WI38 (cell line): ENCODE measurements around the gene HOXB6.

Experiments used
- H3K4me3 ChIP-seq: 2 replicates; pipeline ENCODE4 v1.5.1; 2011; ENCODE audit warnings: low read depth, mild to moderate bottlenecking, control low read depth, low read length
- TF ChIP-seq, protein P1 (sequence below): IDR thresholded peaks from 2 replicates; pipeline ENCODE4 v1.5.1; 2012; ENCODE audit warnings: low read depth, mild to moderate bottlenecking, control low read depth, low read length

HOXB6 gene

DNA sequence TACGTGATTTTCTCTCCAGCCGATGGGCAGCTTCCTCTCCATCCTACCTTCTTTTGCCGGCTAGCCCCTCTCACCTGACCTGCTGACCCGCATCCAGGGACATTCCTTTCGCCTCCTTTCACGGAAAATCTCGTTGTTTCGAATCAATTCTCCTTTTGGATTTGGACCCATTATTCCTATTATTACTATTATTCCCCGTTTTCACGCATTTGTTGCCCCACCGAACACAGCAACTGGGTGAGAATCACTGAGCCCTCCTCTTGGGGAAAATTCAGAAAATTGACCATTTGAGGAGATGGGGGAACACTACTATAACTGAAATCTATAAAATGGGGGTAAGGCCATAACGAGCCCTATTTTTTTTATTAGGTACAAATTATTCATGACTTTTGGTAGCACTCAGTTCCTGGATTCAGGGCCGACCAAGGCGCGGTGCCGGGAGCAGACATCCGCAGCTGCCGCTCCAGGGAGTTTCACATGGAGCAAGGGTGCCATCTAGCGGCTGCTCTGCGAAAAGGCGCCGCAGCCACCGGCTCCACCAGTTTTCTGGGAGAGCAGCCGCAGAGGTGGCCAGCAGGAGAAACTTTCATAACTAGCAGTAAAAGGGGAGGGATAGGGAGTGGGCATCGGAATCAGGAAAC is 13.6 kb upstream of the HOXB6 start:
- no peak overlapping the region for H3K4me3 ChIP-seq
- TF ChIP-seq, protein P1, sequence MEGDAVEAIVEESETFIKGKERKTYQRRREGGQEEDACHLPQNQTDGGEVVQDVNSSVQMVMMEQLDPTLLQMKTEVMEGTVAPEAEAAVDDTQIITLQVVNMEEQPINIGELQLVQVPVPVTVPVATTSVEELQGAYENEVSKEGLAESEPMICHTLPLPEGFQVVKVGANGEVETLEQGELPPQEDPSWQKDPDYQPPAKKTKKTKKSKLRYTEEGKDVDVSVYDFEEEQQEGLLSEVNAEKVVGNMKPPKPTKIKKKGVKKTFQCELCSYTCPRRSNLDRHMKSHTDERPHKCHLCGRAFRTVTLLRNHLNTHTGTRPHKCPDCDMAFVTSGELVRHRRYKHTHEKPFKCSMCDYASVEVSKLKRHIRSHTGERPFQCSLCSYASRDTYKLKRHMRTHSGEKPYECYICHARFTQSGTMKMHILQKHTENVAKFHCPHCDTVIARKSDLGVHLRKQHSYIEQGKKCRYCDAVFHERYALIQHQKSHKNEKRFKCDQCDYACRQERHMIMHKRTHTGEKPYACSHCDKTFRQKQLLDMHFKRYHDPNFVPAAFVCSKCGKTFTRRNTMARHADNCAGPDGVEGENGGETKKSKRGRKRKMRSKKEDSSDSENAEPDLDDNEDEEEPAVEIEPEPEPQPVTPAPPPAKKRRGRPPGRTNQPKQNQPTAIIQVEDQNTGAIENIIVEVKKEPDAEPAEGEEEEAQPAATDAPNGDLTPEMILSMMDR = peak; percentile 90

DNA sequence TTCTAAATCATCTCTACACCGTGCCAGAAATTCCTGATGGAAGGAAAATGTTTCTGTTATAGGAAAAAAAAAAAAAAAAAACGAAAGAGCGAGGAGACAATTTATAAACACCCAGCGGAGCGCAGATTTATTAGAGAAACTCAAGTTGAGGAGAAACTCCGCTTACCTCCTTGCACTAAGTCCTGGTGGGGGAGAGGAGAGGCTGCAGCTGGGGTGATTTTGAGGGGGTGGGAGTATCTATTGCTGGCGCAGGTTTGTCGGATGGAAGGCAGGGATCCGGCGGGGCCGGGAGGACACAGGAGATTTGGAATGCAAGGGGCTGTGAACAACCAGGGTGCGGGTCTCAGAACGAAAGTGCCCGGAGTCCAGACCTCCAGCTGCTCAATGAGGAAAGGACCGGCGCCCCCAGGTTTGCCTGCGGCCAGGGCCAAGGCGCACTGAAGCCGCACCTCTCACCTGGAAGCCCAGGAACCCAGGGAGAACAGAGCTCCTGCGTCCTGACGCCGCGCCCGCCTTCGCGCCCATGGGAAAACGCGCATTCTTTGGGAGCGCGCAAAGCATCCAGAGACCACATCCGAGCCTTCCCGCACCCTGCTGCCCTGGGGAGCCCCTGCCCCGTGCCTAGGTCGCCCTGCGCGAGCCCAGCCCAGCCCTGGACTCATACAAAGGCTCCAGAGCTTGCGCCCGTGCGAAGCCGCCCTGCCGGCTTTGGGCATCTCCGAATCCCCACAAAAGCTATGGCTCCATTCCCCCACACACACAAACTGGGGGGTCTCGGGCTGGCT is 12.9 kb upstream of the HOXB6 start:
- TF ChIP-seq, protein P1 = no peak
- H3K4me3 ChIP-seq = peak overlapping the region; percentile 6; the same call in 1 of the 2 replicates

DNA sequence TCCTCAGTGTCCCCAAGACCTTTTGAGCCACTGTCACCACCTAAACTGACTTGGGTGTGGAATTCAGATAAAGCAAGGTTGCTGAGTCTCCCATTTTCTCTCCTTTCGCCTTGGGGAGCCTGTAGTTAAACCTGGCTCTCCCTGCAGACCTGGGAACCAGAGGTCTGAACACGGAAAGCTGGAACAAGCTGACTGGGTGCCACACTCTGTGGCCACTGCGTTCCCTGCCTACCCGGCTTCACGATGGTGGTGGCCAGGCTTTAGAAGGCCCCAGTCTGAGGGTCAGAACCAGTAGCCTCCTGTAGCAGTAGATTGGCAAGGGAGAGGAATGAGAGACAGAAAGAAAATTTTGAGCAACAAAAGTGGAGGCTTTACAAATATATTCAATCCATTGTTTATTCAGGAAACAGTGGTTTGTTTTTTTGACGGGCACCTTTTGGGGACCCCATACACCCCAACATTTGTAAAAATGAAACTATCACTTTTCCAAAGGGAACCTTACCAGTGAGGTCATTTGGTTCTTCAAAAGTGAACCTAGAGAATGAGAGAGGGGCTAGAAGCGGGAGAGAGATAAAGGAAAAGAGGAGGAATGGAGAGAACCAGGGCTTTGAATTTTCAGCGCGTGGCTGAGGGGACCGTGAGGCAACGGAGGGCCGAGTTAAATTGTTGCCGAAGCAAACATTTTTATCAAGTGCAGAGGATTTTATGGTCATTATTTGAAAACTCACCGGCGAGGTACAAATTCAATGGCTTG is 12.1 kb upstream of the HOXB6 start:
- TF ChIP-seq, protein P1 = no peak
- no peak overlapping the region for H3K4me3 ChIP-seq

DNA sequence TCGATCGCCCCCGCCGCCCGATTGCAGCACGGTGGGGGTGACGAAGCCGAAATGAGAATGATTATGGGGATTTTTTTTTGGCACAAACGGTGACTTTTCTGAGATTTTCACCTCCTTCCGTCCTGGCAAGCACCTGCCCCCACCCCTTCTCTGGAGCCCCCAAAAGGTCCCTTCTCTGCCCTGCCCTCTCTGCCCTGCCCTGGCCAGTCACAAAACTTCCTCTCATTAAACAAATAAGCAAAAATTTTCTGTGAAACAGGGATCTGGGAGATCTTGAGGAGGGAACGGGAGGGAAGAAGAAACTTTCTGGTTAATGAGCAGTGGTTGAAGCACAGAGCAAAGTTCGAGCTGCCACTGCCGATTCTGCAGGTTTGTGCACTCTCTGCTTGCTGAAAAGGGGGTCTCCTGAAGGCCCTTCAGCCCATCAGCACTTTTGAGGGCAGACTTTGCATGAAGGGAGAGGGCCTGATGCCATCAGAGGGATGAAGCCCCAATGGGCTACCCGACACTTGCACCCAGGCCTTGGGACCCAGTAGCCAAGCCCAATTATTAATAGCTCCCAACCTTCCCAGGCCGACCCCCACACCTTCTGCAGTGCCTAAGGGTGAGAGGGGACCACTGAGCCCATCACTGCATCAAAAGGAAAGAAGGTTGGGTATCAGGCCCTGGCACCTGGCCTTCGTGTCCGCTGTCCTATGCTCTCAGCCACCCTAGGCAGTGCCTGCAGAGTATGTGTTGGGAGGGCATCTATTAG is 11.4 kb upstream of the HOXB6 start:
- H3K4me3 ChIP-seq = no peak overlapping the region
- TF ChIP-seq, protein P1 = no peak

DNA sequence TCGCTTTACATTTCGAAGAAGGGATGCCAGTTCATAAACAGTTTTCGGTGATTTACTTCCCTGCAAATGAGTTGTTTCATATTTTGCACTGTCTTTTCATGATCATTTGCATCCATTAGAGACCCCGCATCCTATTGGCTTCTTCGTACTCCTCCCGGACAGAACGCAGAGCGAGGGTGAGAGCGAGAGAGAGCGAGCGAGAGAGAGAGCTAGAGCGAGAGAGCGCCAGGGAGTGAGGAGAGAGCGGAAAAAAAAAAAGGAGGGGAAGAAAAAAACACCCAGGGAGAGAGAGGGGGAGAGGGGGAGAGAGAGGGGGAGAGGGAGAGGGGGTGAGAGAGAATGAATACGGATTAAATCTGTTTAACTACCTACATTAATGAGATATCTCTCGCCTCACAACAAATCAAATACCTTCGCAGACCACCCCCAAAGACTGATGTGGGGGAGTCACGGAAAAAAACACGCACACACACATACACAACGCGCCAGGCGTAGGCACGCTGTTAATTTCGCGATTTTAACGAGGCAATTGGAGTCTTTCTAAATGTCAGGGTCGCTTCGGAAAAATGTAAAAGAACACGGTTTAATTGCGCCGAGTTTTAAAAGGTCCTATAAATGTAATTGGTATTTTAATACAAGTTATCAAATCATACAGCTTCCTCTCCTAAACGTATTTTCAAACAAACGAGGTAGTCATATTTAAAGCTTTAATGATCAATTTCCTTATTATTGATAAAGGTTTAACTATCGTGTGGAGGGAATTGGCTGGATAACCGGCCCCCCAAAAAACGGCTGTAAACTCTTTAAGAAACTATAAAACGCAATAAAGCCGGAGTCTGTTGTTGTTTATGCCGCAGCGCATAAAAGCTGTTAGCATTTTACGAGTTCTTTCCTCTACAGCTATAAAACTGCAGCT is 10.5 kb upstream of the HOXB6 start, which contains the start of gene HOXB8:
Gene HOXB8, minus strand, starts transcription at position 246 of the 916 bp plus-strand sequence. CDS start 588 bp downstream, outside the sequence.
- TF ChIP-seq, protein P1 = no peak
- no peak within 1 kb of the TSS for H3K4me3 ChIP-seq

DNA sequence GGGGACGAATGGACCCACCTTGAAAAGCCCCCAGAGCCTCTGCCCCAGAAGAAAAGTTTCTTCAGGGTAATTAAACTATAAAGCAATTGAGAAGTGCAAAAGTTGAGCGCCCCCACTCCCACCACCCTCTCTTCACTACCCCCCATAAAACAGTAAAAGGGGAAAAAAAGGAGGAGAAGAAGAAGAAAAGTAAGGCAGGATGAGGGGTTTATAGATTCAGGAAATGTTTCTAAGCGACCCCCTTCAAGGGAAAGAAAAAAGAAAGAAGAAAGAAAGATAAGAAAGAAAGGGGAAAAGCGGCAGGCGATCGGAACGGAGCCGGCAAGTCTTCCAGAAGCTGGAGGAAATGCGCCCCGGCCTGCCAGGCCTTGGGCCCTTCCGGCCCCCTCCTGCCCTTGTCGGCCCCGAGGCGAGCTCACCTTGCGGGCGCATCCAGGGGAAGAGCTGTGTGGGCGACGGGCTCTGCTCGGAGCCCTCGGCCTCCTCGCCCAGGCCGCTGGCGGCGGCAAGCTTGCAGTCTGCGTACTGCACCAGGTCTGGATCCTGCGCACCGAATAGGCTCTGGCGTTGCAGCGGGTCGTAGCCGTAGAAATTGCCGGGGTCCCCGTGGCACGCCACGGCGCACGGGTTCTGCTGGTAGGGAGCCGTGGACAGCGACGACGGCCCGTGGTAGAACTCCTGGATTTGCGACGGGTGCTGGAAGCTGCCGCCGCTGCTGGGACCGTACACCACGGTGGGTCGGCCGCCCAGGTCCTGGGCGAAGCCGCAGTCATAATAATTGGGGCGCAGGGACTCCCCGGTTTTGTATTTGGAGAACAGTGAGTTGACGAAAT is 9.3 kb upstream of the HOXB6 start:
- H3K4me3 ChIP-seq = no peak overlapping the region
- TF ChIP-seq, protein P1 = no peak
